Measurements from ENCODE around the gene HIF1A. TPM values are rescaled to one million over a fixed set of nuclear protein-coding genes. Genes with fewer than 3 reads are reported as not detected.

The HIF1A gene
- total and polyA plus RNA-seq, 12 donors = 15.4 to 97.3 (median 59.4) TPM

DNA sequence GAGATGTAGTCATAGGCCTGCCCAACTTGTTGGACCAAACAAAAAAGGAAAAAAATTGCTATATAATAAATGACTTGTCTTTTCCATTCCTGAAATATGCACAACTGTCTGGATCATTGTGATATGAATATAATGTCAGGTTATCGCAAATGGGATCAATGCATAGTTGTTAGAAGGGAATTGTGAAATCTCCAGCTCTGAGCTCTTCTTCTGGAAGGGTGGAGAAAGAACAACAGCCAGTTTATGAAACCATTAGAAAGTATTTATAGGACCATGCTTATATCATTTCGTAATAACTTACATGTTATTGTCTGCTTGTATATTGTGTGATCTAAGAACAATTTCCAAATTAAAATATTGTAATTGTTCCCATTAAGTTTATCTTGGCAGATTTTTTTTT, 35.7 kb upstream of the HIF1A start:
- H3K9me3 ChIP-seq = no peaks in the 10 kb centered on the region
- H3K36me3 ChIP-seq = no peaks in the 10 kb centered on the region
- H3K27ac ChIP-seq = peak overlapping the region in 1 of 10 donors; percentile 86
- H3K27me3 ChIP-seq = no peaks in the 10 kb centered on the region
- WGBS, 2 donors = 92 to 98% methylated on average over 2 of the region's 2 CpGs
- DNase-seq (no peak), ATAC-seq (no peak)
- H3K4me1 ChIP-seq = peaks cover 0 to 51% (median 6%) of the 10 kb centered on the region in 9 donors
- H3K4me3 ChIP-seq = no peak overlapping the region
- intact Hi-C loops (cut with DNase I) = no loop called here
- TF ChIP-seq, protein P1, sequence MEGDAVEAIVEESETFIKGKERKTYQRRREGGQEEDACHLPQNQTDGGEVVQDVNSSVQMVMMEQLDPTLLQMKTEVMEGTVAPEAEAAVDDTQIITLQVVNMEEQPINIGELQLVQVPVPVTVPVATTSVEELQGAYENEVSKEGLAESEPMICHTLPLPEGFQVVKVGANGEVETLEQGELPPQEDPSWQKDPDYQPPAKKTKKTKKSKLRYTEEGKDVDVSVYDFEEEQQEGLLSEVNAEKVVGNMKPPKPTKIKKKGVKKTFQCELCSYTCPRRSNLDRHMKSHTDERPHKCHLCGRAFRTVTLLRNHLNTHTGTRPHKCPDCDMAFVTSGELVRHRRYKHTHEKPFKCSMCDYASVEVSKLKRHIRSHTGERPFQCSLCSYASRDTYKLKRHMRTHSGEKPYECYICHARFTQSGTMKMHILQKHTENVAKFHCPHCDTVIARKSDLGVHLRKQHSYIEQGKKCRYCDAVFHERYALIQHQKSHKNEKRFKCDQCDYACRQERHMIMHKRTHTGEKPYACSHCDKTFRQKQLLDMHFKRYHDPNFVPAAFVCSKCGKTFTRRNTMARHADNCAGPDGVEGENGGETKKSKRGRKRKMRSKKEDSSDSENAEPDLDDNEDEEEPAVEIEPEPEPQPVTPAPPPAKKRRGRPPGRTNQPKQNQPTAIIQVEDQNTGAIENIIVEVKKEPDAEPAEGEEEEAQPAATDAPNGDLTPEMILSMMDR (IDR thresholded peaks at IDR 0.05) = no peak

DNA sequence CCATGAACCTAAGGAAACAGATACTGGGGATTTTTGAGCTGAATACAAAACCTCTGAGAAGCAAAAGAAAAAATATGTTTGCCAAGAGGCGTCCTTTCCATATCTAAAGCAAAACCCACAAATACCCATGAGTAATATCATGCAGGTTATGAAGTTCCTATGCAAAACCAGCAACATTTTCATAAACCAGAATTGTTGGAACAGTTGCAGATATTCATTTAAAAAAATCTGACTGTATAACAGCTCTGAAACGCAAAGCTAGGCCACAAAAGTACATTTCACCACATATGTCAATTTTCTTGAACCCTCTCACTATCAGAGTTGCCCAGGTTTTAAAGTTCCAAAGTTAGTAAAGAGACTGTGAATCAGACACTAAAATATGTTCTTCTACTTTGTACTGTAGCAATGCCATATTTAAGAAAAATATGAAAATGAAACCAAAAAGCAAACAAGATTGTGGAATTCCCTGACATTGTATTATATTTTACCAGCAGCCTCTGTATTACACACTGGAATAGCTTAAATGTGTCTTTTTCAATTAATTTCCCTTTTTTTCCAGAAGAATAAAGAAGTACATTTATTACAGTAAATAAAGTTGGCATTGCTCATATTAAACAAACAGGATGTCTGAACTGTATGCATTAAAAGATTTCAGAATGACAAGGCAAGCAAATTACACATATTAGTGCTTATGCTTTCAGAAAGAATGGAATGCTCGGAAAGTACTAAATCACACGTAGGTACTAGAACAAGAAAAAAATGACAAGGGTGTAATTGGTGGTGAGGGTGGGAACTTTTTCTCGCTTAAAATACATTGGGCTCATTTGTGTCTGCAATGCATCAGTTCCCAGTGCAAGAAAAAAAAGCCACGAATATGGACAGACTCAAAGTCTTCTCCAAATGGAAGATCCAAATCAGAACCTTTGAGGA, 33.6 kb upstream of the HIF1A start:
- TF ChIP-seq, protein P1 (IDR thresholded peaks at IDR 0.05) = no peak
- DNase-seq = no peak
- H3K27me3 ChIP-seq = no peaks in the 10 kb centered on the region
- ATAC-seq = no peak
- WGBS, 2 donors = 78 to 88% methylated on average over 6 of the region's 6 CpGs
- peak overlapping the region in 1 of 10 donors; percentile 22 for H3K4me3 ChIP-seq
- no peaks in the 10 kb centered on the region for H3K9me3 ChIP-seq
- H3K36me3 ChIP-seq = no peaks in the 10 kb centered on the region
- H3K27ac ChIP-seq = peak overlapping the region in 4 of 10 donors; percentile 13 to 86 (median 30)
- intact Hi-C loops (cut with DNase I) = no loop called here
- H3K4me1 ChIP-seq = peaks cover 0 to 51% (median 6%) of the 10 kb centered on the region in 9 donors

DNA sequence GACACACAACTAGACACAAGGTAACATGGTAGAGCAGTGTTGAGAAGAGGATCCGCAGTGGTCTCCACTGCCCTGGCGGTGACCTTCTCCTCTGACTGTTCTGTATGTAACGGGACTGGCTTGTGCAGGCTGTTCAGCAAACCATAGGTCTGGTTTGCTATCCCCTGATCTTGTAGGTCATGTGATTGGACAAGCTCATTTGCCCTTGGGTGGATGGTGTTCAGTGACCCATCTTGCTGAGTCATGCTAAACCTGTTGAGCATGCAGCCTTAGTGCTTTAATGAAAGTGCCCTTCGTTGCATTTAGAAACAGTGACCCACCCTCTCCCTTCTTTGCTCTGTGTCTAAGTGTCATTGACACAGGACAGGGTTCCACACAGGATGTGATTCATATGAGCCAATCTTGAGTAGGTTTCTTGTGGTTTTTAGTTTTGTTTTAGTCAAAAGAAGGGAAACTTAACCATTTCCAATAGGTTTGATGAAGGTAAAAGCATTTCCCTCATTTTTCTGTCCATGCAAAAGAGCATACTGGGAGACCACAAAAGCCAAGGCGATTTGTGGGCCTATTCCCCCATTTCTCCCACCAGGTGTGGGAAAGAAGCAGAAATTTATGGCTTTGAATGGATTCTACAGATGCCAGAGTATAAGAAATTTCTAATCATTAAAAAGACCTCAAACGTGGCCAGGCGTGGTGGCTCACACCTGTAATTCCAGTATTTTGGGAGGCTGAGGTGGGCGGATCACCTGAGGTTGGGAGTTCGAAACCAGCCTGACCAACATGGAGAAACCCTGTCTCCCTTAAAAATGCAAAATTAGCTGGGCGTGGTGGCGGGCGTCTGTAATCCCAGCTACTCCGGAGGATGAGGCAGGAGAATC, 32.6 kb upstream of the HIF1A start:
- Histone ChIP-seq H3K4me3 (peak overlapping the region in 1 of 10 donors; percentile 22), H3K9me3 (no peaks in the 10 kb centered on the region), H3K36me3 (no peaks in the 10 kb centered on the region), H3K27me3 (no peaks in the 10 kb centered on the region), H3K4me1 (peaks cover 0 to 51% (median 6%) of the 10 kb centered on the region in 9 donors), H3K27ac (peak overlapping the region in 1 of 10 donors; percentile 86)
- 90 to 95% methylated on average over 13 of the region's 13 CpGs for WGBS, 2 donors
- DNase-seq (no peak), ATAC-seq (peak; percentile 33 to 72 (median 62))
- TF ChIP-seq, protein P1 (IDR thresholded peaks at IDR 0.05) = no peak
- intact Hi-C loops (cut with DNase I) = no loop called here

Measured in heart right ventricle (tissue), 16 donors.